HCT116 (cell line): ENCODE measurements around the gene GABRA4.

Source experiments
- CEBPB ChIP-seq: IDR thresholded peaks from 2 replicates; pipeline ENCODE4 v1.6.1; 2012; ENCODE audit warnings: low read depth
- CTCF ChIP-seq, 3 experiments: fragments of 200-600 bp in 1 of 3; sonication (generic) in 1 of 3; IDR thresholded peaks in 2 of 3; conservative IDR thresholded peaks in 1 of 3; 2 replicates each; pipeline ENCODE4 v1.5.1; 2012 to 2017; ENCODE audit warnings: low read depth in 2 of 3, low read length in 2 of 3, antibody characterized with exemption in 1 of 3, borderline replicate concordance in 1 of 3, control low read depth in 1 of 3, mild to moderate bottlenecking in 1 of 3, mixed read lengths in 1 of 3, mixed run types in 1 of 3, moderate library complexity in 1 of 3; ENCODE audit not compliant: insufficient read depth in 1 of 3
- EZH2 ChIP-seq: fragments of 200-600 bp; sonication (generic); IDR thresholded peaks from 2 replicates; pipeline ENCODE4 v1.6.1; 2017; ENCODE audit warnings: antibody characterized with exemption, mixed run types
- EZH2phosphoT487 ChIP-seq: fragments of 200-600 bp; IDR thresholded peaks from 2 replicates; pipeline ENCODE4 v1.6.1; 2018; ENCODE audit warnings: antibody characterized with exemption, borderline replicate concordance
- JUND ChIP-seq: IDR thresholded peaks from 2 replicates; pipeline ENCODE4 v1.6.1; 2012
- POLR2AphosphoS5 ChIP-seq: IDR thresholded peaks from 2 replicates; pipeline ENCODE4 v1.6.1; 2011; ENCODE audit warnings: mild to moderate bottlenecking, low read depth, low read length, moderate library complexity
- REST ChIP-seq: IDR thresholded peaks from 2 replicates; pipeline ENCODE4 v1.6.1; 2012; ENCODE audit warnings: low read depth
- SP1 ChIP-seq: IDR thresholded peaks from 2 replicates; pipeline ENCODE4 v1.6.1; 2012; ENCODE audit warnings: low read depth
- SRF ChIP-seq: IDR thresholded peaks from 2 replicates; pipeline ENCODE4 v1.6.1; 2012; ENCODE audit warnings: low read depth
- YY1 ChIP-seq: IDR thresholded peaks from 2 replicates; pipeline ENCODE4 v1.6.1; 2011; ENCODE audit warnings: low read length, low read depth, moderate library complexity, mild to moderate bottlenecking; ENCODE audit not compliant: insufficient replicate concordance; ENCODE audit errors: extremely low read depth
- ZBTB33 ChIP-seq: IDR thresholded peaks from 2 replicates; pipeline ENCODE4 v1.6.1; 2011; ENCODE audit warnings: mild to moderate bottlenecking, low read length, moderate library complexity; ENCODE audit not compliant: insufficient replicate concordance; ENCODE audit errors: extremely low read depth

GRCh38 chr4:46954643-46955042 lies 38.7 kb downstream of the GABRA4 start:
- TF ChIP-seq SP1 (no peak), CTCF (IDR thresholded peaks at IDR 0.05 in 2 of 3, conservative IDR thresholded peaks at IDR 0.05 in 1 of 3; ENCODE audit: borderline replicate concordance in 1 of 3, insufficient read depth in 1 of 3, low read depth in 2 of 3, low read length in 2 of 3) (no peak), CEBPB (no peak), EZH2phosphoT487 (no peak), EZH2 (no peak), POLR2AphosphoS5 (no peak), REST (no peak), ZBTB33 (no peak), YY1 (no peak), JUND (no peak), SRF (no peak)
